Measurements from ENCODE around the gene DDX31.

DNA sequence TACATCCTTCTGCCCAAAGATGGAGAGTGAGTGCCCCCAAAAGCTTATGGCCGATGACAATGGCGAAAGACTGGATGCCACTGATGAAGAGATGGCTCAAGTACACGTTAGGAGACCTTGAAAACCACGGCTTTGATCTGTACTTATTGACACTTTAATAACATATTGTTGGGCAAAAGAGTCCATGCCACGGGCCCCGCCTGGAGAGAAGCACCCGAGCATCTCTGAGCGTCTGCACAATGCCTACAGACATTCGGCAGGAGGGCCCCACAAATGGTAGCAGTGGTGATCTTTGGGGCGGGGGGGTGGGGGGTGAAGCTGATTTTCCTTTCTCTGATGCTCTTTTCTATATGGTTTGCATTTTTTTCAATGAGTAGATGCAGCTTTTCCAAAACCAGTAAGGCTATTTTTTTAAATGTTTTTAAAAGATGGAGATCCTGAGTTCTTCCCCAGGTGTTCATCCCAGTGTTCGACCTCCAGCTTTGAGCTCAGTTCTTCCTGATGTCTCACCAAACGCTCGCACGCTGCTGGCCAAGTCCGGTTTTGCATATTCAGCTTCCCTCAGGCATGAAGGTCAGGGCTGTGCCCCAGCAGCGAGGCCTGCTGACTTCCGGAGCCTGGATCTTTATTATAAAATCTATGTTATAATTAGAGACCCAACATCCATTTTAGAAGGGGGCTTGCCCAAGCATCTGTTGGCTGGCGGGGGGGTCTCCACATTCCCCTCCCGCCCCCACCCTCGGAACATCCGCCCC is 121.6 kb downstream of the DDX31 start:
- TF ChIP-seq, protein P1, sequence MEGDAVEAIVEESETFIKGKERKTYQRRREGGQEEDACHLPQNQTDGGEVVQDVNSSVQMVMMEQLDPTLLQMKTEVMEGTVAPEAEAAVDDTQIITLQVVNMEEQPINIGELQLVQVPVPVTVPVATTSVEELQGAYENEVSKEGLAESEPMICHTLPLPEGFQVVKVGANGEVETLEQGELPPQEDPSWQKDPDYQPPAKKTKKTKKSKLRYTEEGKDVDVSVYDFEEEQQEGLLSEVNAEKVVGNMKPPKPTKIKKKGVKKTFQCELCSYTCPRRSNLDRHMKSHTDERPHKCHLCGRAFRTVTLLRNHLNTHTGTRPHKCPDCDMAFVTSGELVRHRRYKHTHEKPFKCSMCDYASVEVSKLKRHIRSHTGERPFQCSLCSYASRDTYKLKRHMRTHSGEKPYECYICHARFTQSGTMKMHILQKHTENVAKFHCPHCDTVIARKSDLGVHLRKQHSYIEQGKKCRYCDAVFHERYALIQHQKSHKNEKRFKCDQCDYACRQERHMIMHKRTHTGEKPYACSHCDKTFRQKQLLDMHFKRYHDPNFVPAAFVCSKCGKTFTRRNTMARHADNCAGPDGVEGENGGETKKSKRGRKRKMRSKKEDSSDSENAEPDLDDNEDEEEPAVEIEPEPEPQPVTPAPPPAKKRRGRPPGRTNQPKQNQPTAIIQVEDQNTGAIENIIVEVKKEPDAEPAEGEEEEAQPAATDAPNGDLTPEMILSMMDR (conservative IDR thresholded peaks at IDR 0.05) = no peak
- TF ChIP-seq EZH2 (IDR thresholded peaks at IDR 0.05; ENCODE audit: low read depth) = no peak

All from PC-9 (cell line).